ENCODE data around the gene STK35. TPM values are rescaled to one million over a fixed set of nuclear protein-coding genes. Genes with fewer than 3 reads are reported as not detected.

The STK35 gene
- total and polyA plus RNA-seq, 9 of the 15 experiments (the other 6 are each of a cell fraction or from before 2014, with no cell fraction given) = 1.0 to 11.0 (median 6.3) TPM

GRCh38 chr20:2122936-2123335 lies 21.3 kb downstream of the STK35 start:
- DNase-seq (ENCODE audit: extremely low read depth in 1 of 4, low spot score in 3 of 4) (no peak), ATAC-seq (no peak), FAIRE-seq (no peak)
- peaks cover 20% of the 10 kb centered on the region for H4K20me1 ChIP-seq (replicated peaks; ENCODE audit: control insufficient read depth, insufficient read depth, low read length)
- peaks cover 49% of the 10 kb centered on the region for H3K79me2 ChIP-seq (ENCODE audit: control insufficient read depth, insufficient read depth, low read length)
- H2AFZ ChIP-seq (ENCODE audit: low read depth, low read length) = no peak overlapping the region
- peaks cover 3 to 7% of the 10 kb centered on the region in 2 experiments; a peak in 3 of 5 replicates for H3K4me1 ChIP-seq (replicated peaks in 1 of 2; ENCODE audit: control insufficient read depth in 2 of 2, insufficient read depth in 2 of 2, low read length in 2 of 2)
- no peaks in the 10 kb centered on the region for H3K27me3 ChIP-seq (ENCODE audit: control insufficient read depth in 2 of 2, insufficient read depth in 2 of 2, low read length in 2 of 2)
- H3K9me1 ChIP-seq (ENCODE audit: control insufficient read depth, insufficient read depth, low read length) = peaks cover 2% of the 10 kb centered on the region
- no peak overlapping the region for H3K4me3 ChIP-seq
- H3K36me3 ChIP-seq (ENCODE audit: control insufficient read depth, insufficient read depth, low read length) = peaks cover 42% of the 10 kb centered on the region
- H3K9me3 ChIP-seq (replicated peaks; ENCODE audit: control insufficient read depth, insufficient read depth, low read depth, low read length) = no peaks in the 10 kb centered on the region
- in situ Hi-C loops (cut with MboI) = no loop called here
- POLR2A ChIA-PET = interaction anchor here (0.8 kb wide), 1 partner anchor 19 kb away, joined by 3 read pairs; no protein-coding TSS in a partner anchor
- intact Hi-C loops (cut with micrococcal nuclease) = no loop called here
- BruUV-seq (replicated peaks) = no TSS peak
- H3K27ac ChIP-seq (ENCODE audit: extremely low read depth, low read depth, low read length) = no peak overlapping the region
- WGBS (ENCODE audit: insufficient coverage, low coverage, missing lambda C conversion rate) = 83% methylated on average over 6 of the region's 6 CpGs
- TF ChIP-seq MYNN (IDR thresholded peaks at IDR 0.05) (no peak), MYNN (CRISPR knock-in tag; IDR thresholded peaks at IDR 0.05) (no peak), TAL1 (IDR thresholded peaks at IDR 0.05) (no peak), ZNF146 (CRISPR knock-in tag; IDR thresholded peaks at IDR 0.05; ENCODE audit: unreplicated experiment) (no peak), ZNF239 (CRISPR knock-in tag; IDR thresholded peaks at IDR 0.05) (no peak), ZNF124 (CRISPR knock-in tag; IDR thresholded peaks at IDR 0.05) (no peak), SMAD4 (CRISPR knock-in tag; conservative IDR thresholded peaks at IDR 0.05) (no peak)
- H3K4me2 ChIP-seq (ENCODE audit: insufficient read depth, low read length) = no peak overlapping the region
- H3K9ac ChIP-seq (ENCODE audit: insufficient read depth in 1 of 2, low read depth in 2 of 2, low read length in 2 of 2) = no peak overlapping the region
- CTCF ChIA-PET (ENCODE audit: low intra/inter-chr PET ratio) = no interaction called here

- peaks cover 49% of the 10 kb centered on the region for H3K79me2 ChIP-seq (ENCODE audit: control insufficient read depth, insufficient read depth, low read length)
- peaks cover 40% of the 10 kb centered on the region for H3K36me3 ChIP-seq (ENCODE audit: control insufficient read depth, insufficient read depth, low read length)
- FAIRE-seq = no peak
- H3K9me1 ChIP-seq (ENCODE audit: control insufficient read depth, insufficient read depth, low read length) = peaks cover 2% of the 10 kb centered on the region
- intact Hi-C loops (cut with micrococcal nuclease) = no loop called here
- peaks cover 0 to 3% of the 10 kb centered on the region in 2 experiments; a peak in 2 of 5 replicates for H3K4me1 ChIP-seq (replicated peaks in 1 of 2; ENCODE audit: control insufficient read depth in 2 of 2, insufficient read depth in 2 of 2, low read length in 2 of 2)
- no peak overlapping the region for H2AFZ ChIP-seq (ENCODE audit: low read depth, low read length)
- in situ Hi-C loops (cut with MboI) = no loop called here
- ChIA-PET CTCF (ENCODE audit: low intra/inter-chr PET ratio) (no interaction called here), POLR2A (interaction anchor here (0.8 to 1.1 kb wide), 3 partner anchors 9 to 19 kb away, joined by 3 to 5 read pairs (median 3); no protein-coding TSS in a partner anchor)
- no peak for ATAC-seq
- DNase-seq (ENCODE audit: extremely low read depth in 1 of 4, low spot score in 3 of 4) = no peak
- no peak overlapping the region for H3K9ac ChIP-seq (ENCODE audit: insufficient read depth in 1 of 2, low read depth in 2 of 2, low read length in 2 of 2)
- no peak overlapping the region for H3K4me2 ChIP-seq (ENCODE audit: insufficient read depth, low read length)
- H3K27ac ChIP-seq (ENCODE audit: extremely low read depth, low read depth, low read length) = no peak overlapping the region
- no peak overlapping the region for H3K4me3 ChIP-seq
- no TSS peak for BruUV-seq (replicated peaks)
- WGBS (ENCODE audit: insufficient coverage, low coverage, missing lambda C conversion rate) = 86% methylated on average over 5 of the region's 5 CpGs
- no peaks in the 10 kb centered on the region for H3K9me3 ChIP-seq (replicated peaks; ENCODE audit: control insufficient read depth, insufficient read depth, low read depth, low read length)
- H4K20me1 ChIP-seq (replicated peaks; ENCODE audit: control insufficient read depth, insufficient read depth, low read length) = peaks cover 16% of the 10 kb centered on the region
- H3K27me3 ChIP-seq (ENCODE audit: control insufficient read depth in 2 of 2, insufficient read depth in 2 of 2, low read length in 2 of 2) = no peaks in the 10 kb centered on the region
- no peak for TF ChIP-seq KDM1A (IDR thresholded peaks at IDR 0.05)
- no peak for TF ChIP-seq RNF2 (IDR thresholded peaks at IDR 0.05)
- TF ChIP-seq GATAD2A (IDR thresholded peaks at IDR 0.05) = no peak
- no peak for TF ChIP-seq SNAPC5 (CRISPR knock-in tag; IDR thresholded peaks at IDR 0.05)
- no peak for TF ChIP-seq HMGN3 (IDR thresholded peaks at IDR 0.05; ENCODE audit: borderline replicate concordance, extremely low read depth, insufficient read length, low read depth, low read length)
- TF ChIP-seq RFX1 (IDR thresholded peaks at IDR 0.05) = no peak
- no peak for TF ChIP-seq SETDB1 (IDR thresholded peaks at IDR 0.05; ENCODE audit: low read length)
- no peak for TF ChIP-seq HDAC6 (IDR thresholded peaks at IDR 0.05; ENCODE audit: low read depth, low read length)
- TF ChIP-seq ZNF197 (CRISPR knock-in tag; IDR thresholded peaks at IDR 0.05; ENCODE audit: low read depth) = no peak
- no peak for TF ChIP-seq SAP30 (IDR thresholded peaks at IDR 0.05; ENCODE audit: borderline replicate concordance, insufficient read depth, low read depth, low read length, poor library complexity, severe bottlenecking)
- no peak for TF ChIP-seq NRF1 (conservative IDR thresholded peaks at IDR 0.05 in 1 of 2, IDR thresholded peaks at IDR 0.05 in 1 of 2)
- no peak for TF ChIP-seq TBL1XR1 (IDR thresholded peaks at IDR 0.05; ENCODE audit: low read length in 2 of 2)
These were observed 22.1 kb downstream of the STK35 start for GRCh38 chr20:2123720-2124119.
